Activated CD4-positive, alpha-beta T cell treated with anti-CD3 and anti-CD28 coated beads for 1 hour (primary cell): ENCODE measurements around the gene TOP1.

Source experiments
- DNase-seq: peaks from one replicate; pipeline ENCODE4 v3.0.0-alpha.2; 2020

The TOP1 gene

GRCh38 chr20:41004531-41005360 lies 23.9 kb upstream of the TOP1 start:
- DNase-seq = no peak

GRCh38 chr20:41005361-41005729 lies 23.3 kb upstream of the TOP1 start:
- DNase-seq = no peak

GRCh38 chr20:41006126-41006935 lies 22.3 kb upstream of the TOP1 start:
- no peak for DNase-seq

GRCh38 chr20:41006936-41007474 lies 21.6 kb upstream of the TOP1 start:
- no peak for DNase-seq

- DNase-seq = no peak
Observed at GRCh38 chr20:41007481-41007880, 21.1 kb upstream of the TOP1 start.

- DNase-seq = no peak
Observed at GRCh38 chr20:41009946-41010345, 18.7 kb upstream of the TOP1 start.

- no peak for DNase-seq
Observed at GRCh38 chr20:41011551-41012067, 17.0 kb upstream of the TOP1 start.

GRCh38 chr20:41014561-41015088 lies 14.0 kb upstream of the TOP1 start:
- no peak for DNase-seq

- no peak for DNase-seq
Observed at GRCh38 chr20:41017448-41018042, 11.1 kb upstream of the TOP1 start.

GRCh38 chr20:41018153-41018552 lies 10.5 kb upstream of the TOP1 start:
- DNase-seq = no peak

- no peak for DNase-seq
Observed at GRCh38 chr20:41023549-41023948, 5.1 kb upstream of the TOP1 start.

GRCh38 chr20:41027366-41027765 lies 1.3 kb upstream of the TOP1 start:
- no peak for DNase-seq

- DNase-seq = no peak
Observed at GRCh38 chr20:41027872-41028358, 707 bp upstream of the TOP1 start.

GRCh38 chr20:41029150-41029901 lies 704 bp downstream of the TOP1 start:
- no peak for DNase-seq

- no peak for DNase-seq
Observed at GRCh38 chr20:41030061-41030460, 1.4 kb downstream of the TOP1 start.

- no peak for DNase-seq
Observed at GRCh38 chr20:41030531-41031242, 2.1 kb downstream of the TOP1 start.

GRCh38 chr20:41031243-41031619 lies 2.6 kb downstream of the TOP1 start:
- no peak for DNase-seq

GRCh38 chr20:41032271-41032670 lies 3.6 kb downstream of the TOP1 start:
- DNase-seq = no peak

GRCh38 chr20:41034239-41034638 lies 5.6 kb downstream of the TOP1 start:
- DNase-seq = no peak

- DNase-seq = no peak
Observed at GRCh38 chr20:41035207-41035606, 6.6 kb downstream of the TOP1 start.

GRCh38 chr20:41037179-41037578 lies 8.6 kb downstream of the TOP1 start:
- no peak for DNase-seq
